Measurements from ENCODE around the gene TPCN1.

DNA sequence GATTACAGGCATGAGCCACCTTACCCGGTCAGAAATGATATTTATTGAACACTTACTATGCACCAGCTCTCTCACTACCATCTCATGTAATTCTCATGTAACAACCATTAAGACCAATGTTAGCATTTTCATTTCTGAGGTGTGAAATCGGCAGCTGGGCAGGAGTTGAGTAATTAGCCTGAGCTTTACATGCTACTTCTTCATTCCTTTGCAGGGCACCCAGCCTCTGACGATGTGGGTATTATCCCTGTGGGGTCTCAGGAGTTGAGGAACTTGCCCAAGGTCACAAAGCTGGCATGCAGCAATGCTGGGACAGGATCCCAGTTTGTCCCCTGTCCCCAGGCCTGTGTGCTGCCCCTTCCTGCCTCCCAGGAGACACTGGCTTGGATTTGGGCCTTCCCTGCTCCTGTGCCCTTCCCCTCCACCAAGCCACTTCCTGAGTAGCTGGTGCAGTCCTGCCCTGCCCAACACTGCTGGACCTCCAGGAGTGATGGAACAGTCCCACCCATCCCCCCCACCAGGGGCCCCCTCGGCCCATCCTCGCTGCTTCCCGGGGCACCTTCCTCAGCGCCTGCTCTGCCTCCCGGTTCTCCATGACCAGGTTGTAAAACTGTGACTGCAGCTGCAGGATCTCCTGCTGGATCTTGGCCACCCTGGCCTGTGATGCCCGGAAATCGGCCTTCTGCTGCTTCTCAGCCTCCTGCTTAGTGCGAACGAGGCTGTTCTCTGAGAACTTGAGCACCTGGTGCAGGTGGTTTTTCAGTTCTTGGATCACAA, 21.1 kb upstream of the TPCN1 start:
- TF ChIP-seq, protein P1, sequence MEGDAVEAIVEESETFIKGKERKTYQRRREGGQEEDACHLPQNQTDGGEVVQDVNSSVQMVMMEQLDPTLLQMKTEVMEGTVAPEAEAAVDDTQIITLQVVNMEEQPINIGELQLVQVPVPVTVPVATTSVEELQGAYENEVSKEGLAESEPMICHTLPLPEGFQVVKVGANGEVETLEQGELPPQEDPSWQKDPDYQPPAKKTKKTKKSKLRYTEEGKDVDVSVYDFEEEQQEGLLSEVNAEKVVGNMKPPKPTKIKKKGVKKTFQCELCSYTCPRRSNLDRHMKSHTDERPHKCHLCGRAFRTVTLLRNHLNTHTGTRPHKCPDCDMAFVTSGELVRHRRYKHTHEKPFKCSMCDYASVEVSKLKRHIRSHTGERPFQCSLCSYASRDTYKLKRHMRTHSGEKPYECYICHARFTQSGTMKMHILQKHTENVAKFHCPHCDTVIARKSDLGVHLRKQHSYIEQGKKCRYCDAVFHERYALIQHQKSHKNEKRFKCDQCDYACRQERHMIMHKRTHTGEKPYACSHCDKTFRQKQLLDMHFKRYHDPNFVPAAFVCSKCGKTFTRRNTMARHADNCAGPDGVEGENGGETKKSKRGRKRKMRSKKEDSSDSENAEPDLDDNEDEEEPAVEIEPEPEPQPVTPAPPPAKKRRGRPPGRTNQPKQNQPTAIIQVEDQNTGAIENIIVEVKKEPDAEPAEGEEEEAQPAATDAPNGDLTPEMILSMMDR (tag by site-specific recombination; IDR thresholded peaks at IDR 0.05) = no peak
- TF ChIP-seq MYNN (tag by site-specific recombination; IDR thresholded peaks at IDR 0.05; ENCODE audit: borderline replicate concordance) = no peak
- no peak for TF ChIP-seq ZNF501 (tag by site-specific recombination; IDR thresholded peaks at IDR 0.05)
- no peak for TF ChIP-seq ZNF274 (IDR thresholded peaks at IDR 0.05; ENCODE audit: low read length)
- no peak for TF ChIP-seq ZNF274 (tag by site-specific recombination; IDR thresholded peaks at IDR 0.05; ENCODE audit: borderline replicate concordance)
- no peak for TF ChIP-seq ZNF37A (tag by site-specific recombination; IDR thresholded peaks at IDR 0.05)
- TF ChIP-seq, protein P2, sequence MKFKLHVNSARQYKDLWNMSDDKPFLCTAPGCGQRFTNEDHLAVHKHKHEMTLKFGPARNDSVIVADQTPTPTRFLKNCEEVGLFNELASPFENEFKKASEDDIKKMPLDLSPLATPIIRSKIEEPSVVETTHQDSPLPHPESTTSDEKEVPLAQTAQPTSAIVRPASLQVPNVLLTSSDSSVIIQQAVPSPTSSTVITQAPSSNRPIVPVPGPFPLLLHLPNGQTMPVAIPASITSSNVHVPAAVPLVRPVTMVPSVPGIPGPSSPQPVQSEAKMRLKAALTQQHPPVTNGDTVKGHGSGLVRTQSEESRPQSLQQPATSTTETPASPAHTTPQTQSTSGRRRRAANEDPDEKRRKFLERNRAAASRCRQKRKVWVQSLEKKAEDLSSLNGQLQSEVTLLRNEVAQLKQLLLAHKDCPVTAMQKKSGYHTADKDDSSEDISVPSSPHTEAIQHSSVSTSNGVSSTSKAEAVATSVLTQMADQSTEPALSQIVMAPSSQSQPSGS (tag by site-specific recombination; IDR thresholded peaks at IDR 0.05; ENCODE audit: low read depth) = no peak
- TF ChIP-seq EGR2 (tag by site-specific recombination; IDR thresholded peaks at IDR 0.05; ENCODE audit: low read depth) = no peak
- TF ChIP-seq ZNF558 (tag by site-specific recombination; IDR thresholded peaks at IDR 0.05) = no peak
- TF ChIP-seq, protein P3, sequence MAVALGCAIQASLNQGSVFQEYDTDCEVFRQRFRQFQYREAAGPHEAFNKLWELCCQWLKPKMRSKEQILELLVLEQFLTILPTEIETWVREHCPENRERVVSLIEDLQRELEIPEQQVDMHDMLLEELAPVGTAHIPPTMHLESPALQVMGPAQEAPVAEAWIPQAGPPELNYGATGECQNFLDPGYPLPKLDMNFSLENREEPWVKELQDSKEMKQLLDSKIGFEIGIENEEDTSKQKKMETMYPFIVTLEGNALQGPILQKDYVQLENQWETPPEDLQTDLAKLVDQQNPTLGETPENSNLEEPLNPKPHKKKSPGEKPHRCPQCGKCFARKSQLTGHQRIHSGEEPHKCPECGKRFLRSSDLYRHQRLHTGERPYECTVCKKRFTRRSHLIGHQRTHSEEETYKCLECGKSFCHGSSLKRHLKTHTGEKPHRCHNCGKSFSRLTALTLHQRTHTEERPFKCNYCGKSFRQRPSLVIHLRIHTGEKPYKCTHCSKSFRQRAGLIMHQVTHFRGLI (tag by site-specific recombination; IDR thresholded peaks at IDR 0.05) = no peak
- TF ChIP-seq ZNF248 (tag by site-specific recombination; IDR thresholded peaks at IDR 0.05) = no peak
- TF ChIP-seq ZNF792 (tag by site-specific recombination; IDR thresholded peaks at IDR 0.05) = no peak
- TF ChIP-seq, protein P4, sequence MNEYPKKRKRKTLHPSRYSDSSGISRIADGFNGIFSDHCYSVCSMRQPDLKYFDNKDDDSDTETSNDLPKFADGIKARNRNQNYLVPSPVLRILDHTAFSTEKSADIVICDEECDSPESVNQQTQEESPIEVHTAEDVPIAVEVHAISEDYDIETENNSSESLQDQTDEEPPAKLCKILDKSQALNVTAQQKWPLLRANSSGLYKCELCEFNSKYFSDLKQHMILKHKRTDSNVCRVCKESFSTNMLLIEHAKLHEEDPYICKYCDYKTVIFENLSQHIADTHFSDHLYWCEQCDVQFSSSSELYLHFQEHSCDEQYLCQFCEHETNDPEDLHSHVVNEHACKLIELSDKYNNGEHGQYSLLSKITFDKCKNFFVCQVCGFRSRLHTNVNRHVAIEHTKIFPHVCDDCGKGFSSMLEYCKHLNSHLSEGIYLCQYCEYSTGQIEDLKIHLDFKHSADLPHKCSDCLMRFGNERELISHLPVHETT (tag by site-specific recombination; IDR thresholded peaks at IDR 0.05) = no peak
- TF ChIP-seq SETDB1 (IDR thresholded peaks at IDR 0.05; ENCODE audit: insufficient read length, low read length) = no peak

Data from HEK293 (cell line).